HG03442 (cell line): ENCODE results near the gene FAS.

Experiments used
- ATAC-seq: cut with Tn5 transposase; IDR thresholded peaks from one replicate; pipeline ENCODE4 v1.9.1; 2021; ENCODE audit warnings: mild to moderate bottlenecking, moderate library complexity; ENCODE audit not compliant: unreplicated experiment

Gene FAS

GRCh38 chr10:89029785-89030437 lies 39.3 kb downstream of the FAS start:
- no peak for ATAC-seq

- ATAC-seq: no peak
Measured at GRCh38 chr10:89030791-89031190, 40.2 kb downstream of the FAS start.

- peak; percentile 81 for ATAC-seq
Measured at GRCh38 chr10:89032141-89032891, 41.7 kb downstream of the FAS start.

GRCh38 chr10:89035461-89035860 lies 44.9 kb downstream of the FAS start:
- ATAC-seq: no peak

GRCh38 chr10:89037096-89037495 lies 46.5 kb downstream of the FAS start:
- ATAC-seq: no peak

- ATAC-seq: no peak
Measured at GRCh38 chr10:89042562-89042961, 52.0 kb downstream of the FAS start.

GRCh38 chr10:89043052-89043451 lies 52.5 kb downstream of the FAS start:
- ATAC-seq: no peak

- no peak for ATAC-seq
Measured at GRCh38 chr10:89047397-89047796, 56.8 kb downstream of the FAS start.

- no peak for ATAC-seq
Measured at GRCh38 chr10:89051593-89051992, 61.0 kb downstream of the FAS start.

- ATAC-seq: no peak
Measured at GRCh38 chr10:89053555-89053954, 63.0 kb downstream of the FAS start.

GRCh38 chr10:89055159-89055558 lies 64.6 kb downstream of the FAS start:
- ATAC-seq: no peak

- ATAC-seq: no peak
Measured at GRCh38 chr10:89062861-89063260, 72.3 kb downstream of the FAS start.

GRCh38 chr10:89063465-89063864 lies 72.9 kb downstream of the FAS start:
- ATAC-seq: no peak

- ATAC-seq: no peak
Measured at GRCh38 chr10:89064748-89065147, 74.2 kb downstream of the FAS start.
